GM23338 (cell line): ENCODE results near the gene RNF5.

Experiments
- CREB1 ChIP-seq: fragments of 250-450 bp; sonication (Bioruptor Pico); IDR thresholded peaks from 2 replicates; pipeline ENCODE4 v1.5.0; 2020; ENCODE audit warnings: low read depth, mild to moderate bottlenecking, moderate library complexity
- CTCF ChIP-seq, 2 experiments: fragments of 200-600 bp in 1 of 2; sonication (generic) in 1 of 2; conservative IDR thresholded peaks; 2 replicates each; pipeline versions ENCODE4 v1.5.1 to v1.6.1; 2016 to 2017; ENCODE audit warnings: antibody characterized with exemption in 2 of 2, low read depth in 2 of 2, mild to moderate bottlenecking in 2 of 2, moderate library complexity in 1 of 2
- EZH2 ChIP-seq: fragments of 200-600 bp; sonication (generic); IDR thresholded peaks from one replicate; pipeline ENCODE4 v1.8.0; 2017; ENCODE audit warnings: antibody characterized with exemption, mild to moderate bottlenecking, low read depth; ENCODE audit not compliant: unreplicated experiment
- EZH2phosphoT487 ChIP-seq: fragments of 200-600 bp; sonication (generic); IDR thresholded peaks from one replicate; pipeline ENCODE4 v1.8.1; 2018; ENCODE audit warnings: antibody characterized with exemption; ENCODE audit not compliant: unreplicated experiment
- POLR2AphosphoS5 ChIP-seq: IDR thresholded peaks from 2 replicates; pipeline ENCODE4 v1.6.1; 2016; ENCODE audit warnings: antibody characterized with exemption, low read depth
- ZNF331 ChIP-seq: fragments of 250-450 bp; sonication (Bioruptor Pico); IDR thresholded peaks from 2 replicates; pipeline ENCODE4 v1.5.0; 2020; ENCODE audit warnings: low read depth, mild to moderate bottlenecking, moderate library complexity
- TF ChIP-seq, protein P1 (sequence below): IDR thresholded peaks from one replicate; pipeline ENCODE4 v1.6.1; 2018; ENCODE audit warnings: antibody characterized with exemption; ENCODE audit not compliant: unreplicated experiment
- TF ChIP-seq, protein P2 (sequence below): IDR thresholded peaks from 2 replicates; pipeline ENCODE4 v1.6.1; 2016; ENCODE audit warnings: antibody characterized with exemption

DNA sequence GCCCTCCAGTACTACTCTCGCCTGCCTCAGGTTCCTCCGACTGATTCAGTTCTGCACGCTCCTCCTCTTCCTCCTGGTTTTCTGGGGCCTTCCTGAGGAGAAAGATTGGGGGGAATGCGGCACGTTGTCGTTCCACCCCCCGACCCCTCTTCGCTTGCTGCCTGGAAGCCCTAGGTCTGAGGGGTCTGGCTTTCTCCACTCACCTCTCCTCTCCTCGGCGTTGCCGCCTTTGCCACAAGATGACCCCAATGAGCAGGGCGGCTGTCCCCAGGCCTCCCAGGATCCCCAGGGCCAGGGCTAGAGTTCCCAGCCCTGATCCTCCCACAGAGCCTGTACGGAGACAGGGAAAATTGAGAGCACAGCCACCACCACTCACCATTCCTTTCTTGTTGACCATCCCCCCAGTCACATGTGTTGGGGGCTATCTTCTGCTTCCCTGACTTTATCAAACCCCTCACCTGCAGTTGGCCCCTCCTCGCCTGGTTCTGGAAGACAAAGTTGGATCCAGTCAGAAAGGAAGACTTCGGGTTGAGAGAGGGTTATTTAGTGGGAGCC is 3.0 kb downstream of the RNF5 start:
- no peak for TF ChIP-seq CTCF (conservative IDR thresholded peaks at IDR 0.05; ENCODE audit: low read depth in 2 of 2)
- TF ChIP-seq EZH2phosphoT487, result no peak
- TF ChIP-seq EZH2, result no peak
- TF ChIP-seq, protein P1, sequence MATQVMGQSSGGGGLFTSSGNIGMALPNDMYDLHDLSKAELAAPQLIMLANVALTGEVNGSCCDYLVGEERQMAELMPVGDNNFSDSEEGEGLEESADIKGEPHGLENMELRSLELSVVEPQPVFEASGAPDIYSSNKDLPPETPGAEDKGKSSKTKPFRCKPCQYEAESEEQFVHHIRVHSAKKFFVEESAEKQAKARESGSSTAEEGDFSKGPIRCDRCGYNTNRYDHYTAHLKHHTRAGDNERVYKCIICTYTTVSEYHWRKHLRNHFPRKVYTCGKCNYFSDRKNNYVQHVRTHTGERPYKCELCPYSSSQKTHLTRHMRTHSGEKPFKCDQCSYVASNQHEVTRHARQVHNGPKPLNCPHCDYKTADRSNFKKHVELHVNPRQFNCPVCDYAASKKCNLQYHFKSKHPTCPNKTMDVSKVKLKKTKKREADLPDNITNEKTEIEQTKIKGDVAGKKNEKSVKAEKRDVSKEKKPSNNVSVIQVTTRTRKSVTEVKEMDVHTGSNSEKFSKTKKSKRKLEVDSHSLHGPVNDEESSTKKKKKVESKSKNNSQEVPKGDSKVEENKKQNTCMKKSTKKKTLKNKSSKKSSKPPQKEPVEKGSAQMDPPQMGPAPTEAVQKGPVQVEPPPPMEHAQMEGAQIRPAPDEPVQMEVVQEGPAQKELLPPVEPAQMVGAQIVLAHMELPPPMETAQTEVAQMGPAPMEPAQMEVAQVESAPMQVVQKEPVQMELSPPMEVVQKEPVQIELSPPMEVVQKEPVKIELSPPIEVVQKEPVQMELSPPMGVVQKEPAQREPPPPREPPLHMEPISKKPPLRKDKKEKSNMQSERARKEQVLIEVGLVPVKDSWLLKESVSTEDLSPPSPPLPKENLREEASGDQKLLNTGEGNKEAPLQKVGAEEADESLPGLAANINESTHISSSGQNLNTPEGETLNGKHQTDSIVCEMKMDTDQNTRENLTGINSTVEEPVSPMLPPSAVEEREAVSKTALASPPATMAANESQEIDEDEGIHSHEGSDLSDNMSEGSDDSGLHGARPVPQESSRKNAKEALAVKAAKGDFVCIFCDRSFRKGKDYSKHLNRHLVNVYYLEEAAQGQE, result no peak
- TF ChIP-seq CREB1 (CRISPR knock-in tag), result no peak
- TF ChIP-seq POLR2AphosphoS5, result no peak
- TF ChIP-seq, protein P2, sequence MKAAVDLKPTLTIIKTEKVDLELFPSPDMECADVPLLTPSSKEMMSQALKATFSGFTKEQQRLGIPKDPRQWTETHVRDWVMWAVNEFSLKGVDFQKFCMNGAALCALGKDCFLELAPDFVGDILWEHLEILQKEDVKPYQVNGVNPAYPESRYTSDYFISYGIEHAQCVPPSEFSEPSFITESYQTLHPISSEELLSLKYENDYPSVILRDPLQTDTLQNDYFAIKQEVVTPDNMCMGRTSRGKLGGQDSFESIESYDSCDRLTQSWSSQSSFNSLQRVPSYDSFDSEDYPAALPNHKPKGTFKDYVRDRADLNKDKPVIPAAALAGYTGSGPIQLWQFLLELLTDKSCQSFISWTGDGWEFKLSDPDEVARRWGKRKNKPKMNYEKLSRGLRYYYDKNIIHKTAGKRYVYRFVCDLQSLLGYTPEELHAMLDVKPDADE, result no peak
- TF ChIP-seq ZNF331 (CRISPR knock-in tag), result no peak
